Effector memory CD8-positive, alpha-beta T cell (primary cell): ENCODE results near the gene ABCA8.
"Not testable (repeated sequence)": the region's sequence is repeated elsewhere in the genome, so short reads cannot be mapped to it uniquely, and the experiment has no call there.

ENCODE experiments used
- ATAC-seq: fragments of 150-1000 bp; cut with Tn5 transposase; replicated peaks from 2 replicates; pipeline ENCODE4 v1.10.0; 2021; ENCODE audit warnings: mild to moderate bottlenecking, moderate library complexity
- DNase-seq, 3 experiments: peaks; one replicate each; pipeline ENCODE4 v3.0.0; 2021
- H3K27ac Mint-ChIP-seq, 2 donors: one replicate each; pipeline ENCODE4 v1.8.0; 2022; ENCODE audit warnings: mild to moderate bottlenecking in 2 of 2, mixed read lengths in 2 of 2, moderate library complexity in 2 of 2
- H3K27me3 Mint-ChIP-seq, 2 donors: one replicate each; pipeline ENCODE4 v1.8.0; 2022; ENCODE audit warnings: mixed read lengths in 2 of 2
- H3K36me3 Mint-ChIP-seq: one replicate; pipeline ENCODE4 v1.8.0; 2022; ENCODE audit warnings: mild to moderate bottlenecking, moderate library complexity, mixed read lengths; ENCODE audit not compliant: insufficient read depth
- H3K4me1 Mint-ChIP-seq, 2 donors: one replicate each; pipeline ENCODE4 v1.8.0; 2022; ENCODE audit warnings: low read depth in 2 of 2, mixed read lengths in 2 of 2
- H3K4me3 Mint-ChIP-seq, 2 donors: one replicate each; pipeline ENCODE4 v1.8.0; 2022; ENCODE audit warnings: mild to moderate bottlenecking in 2 of 2, mixed read lengths in 2 of 2, moderate library complexity in 2 of 2
- H3K9me3 Mint-ChIP-seq, 2 donors: one replicate each; pipeline ENCODE4 v1.8.0; 2022; ENCODE audit warnings: mixed read lengths in 2 of 2

Gene ABCA8

GRCh38 chr17:68954146-68954896 lies 871 bp downstream of the ABCA8 start:
- Mint-ChIP-seq H3K9me3 (no peaks in the 10 kb centered on the region), H3K36me3 (no peaks in the 10 kb centered on the region), H3K27me3 (peaks cover 6 to 27% of the 10 kb centered on the region in 2 donors), H3K4me3 (no peak overlapping the region), H3K27ac (no peak overlapping the region), H3K4me1 (no peaks in the 10 kb centered on the region)
- ATAC-seq (no peak), DNase-seq (no peak)

GRCh38 chr17:68953340-68953997 lies 1.7 kb downstream of the ABCA8 start:
- Mint-ChIP-seq H3K27ac (no peak overlapping the region), H3K9me3 (no peaks in the 10 kb centered on the region), H3K27me3 (peaks cover 6 to 35% of the 10 kb centered on the region in 2 donors), H3K4me1 (no peaks in the 10 kb centered on the region), H3K4me3 (no peak overlapping the region), H3K36me3 (no peaks in the 10 kb centered on the region)
- DNase-seq (no peak), ATAC-seq (no peak)

GRCh38 chr17:68950725-68951124 lies 4.5 kb downstream of the ABCA8 start:
- H3K36me3 Mint-ChIP-seq = no peaks in the 10 kb centered on the region
- no peak overlapping the region for H3K27ac Mint-ChIP-seq
- no peak for DNase-seq
- H3K4me3 Mint-ChIP-seq = no peak overlapping the region
- peaks cover 6 to 35% of the 10 kb centered on the region in 2 donors for H3K27me3 Mint-ChIP-seq
- H3K9me3 Mint-ChIP-seq = no peaks in the 10 kb centered on the region
- no peak for ATAC-seq
- H3K4me1 Mint-ChIP-seq = no peaks in the 10 kb centered on the region

- not testable (repeated sequence) for H3K4me1 Mint-ChIP-seq, ATAC-seq, H3K27ac Mint-ChIP-seq, H3K4me3 Mint-ChIP-seq, DNase-seq, H3K9me3 Mint-ChIP-seq, H3K36me3 Mint-ChIP-seq
- H3K27me3 Mint-ChIP-seq = peaks cover under 1 to 27% of the 10 kb centered on the region in 2 donors
Observed at GRCh38 chr17:68947868-68948267, 7.3 kb downstream of the ABCA8 start.

- DNase-seq (no peak), ATAC-seq (no peak)
- Mint-ChIP-seq H3K4me1 (no peaks in the 10 kb centered on the region), H3K9me3 (no peaks in the 10 kb centered on the region), H3K27me3 (peaks cover 0 to 10% of the 10 kb centered on the region in 2 donors), H3K4me3 (no peak overlapping the region), H3K27ac (no peak overlapping the region), H3K36me3 (no peaks in the 10 kb centered on the region)
Observed at GRCh38 chr17:68944435-68945035, 10.7 kb downstream of the ABCA8 start.

GRCh38 chr17:68943812-68944182 lies 11.4 kb downstream of the ABCA8 start:
- H3K9me3 Mint-ChIP-seq, H3K27me3 Mint-ChIP-seq, H3K4me3 Mint-ChIP-seq, DNase-seq, H3K36me3 Mint-ChIP-seq, H3K4me1 Mint-ChIP-seq, ATAC-seq, H3K27ac Mint-ChIP-seq: not testable (repeated sequence)

GRCh38 chr17:68943123-68943811 lies 11.9 kb downstream of the ABCA8 start:
- Mint-ChIP-seq H3K4me3 (no peak overlapping the region), H3K27ac (no peak overlapping the region), H3K4me1 (no peaks in the 10 kb centered on the region), H3K36me3 (no peaks in the 10 kb centered on the region), H3K27me3 (peaks cover 0 to 10% of the 10 kb centered on the region in 2 donors), H3K9me3 (no peaks in the 10 kb centered on the region)
- ATAC-seq = no peak
- DNase-seq = no peak

- no peaks in the 10 kb centered on the region for H3K9me3 Mint-ChIP-seq
- no peak for ATAC-seq
- no peaks in the 10 kb centered on the region for H3K4me1 Mint-ChIP-seq
Observed at GRCh38 chr17:68942389-68942788, 12.8 kb downstream of the ABCA8 start.

GRCh38 chr17:68941761-68942160 lies 13.4 kb downstream of the ABCA8 start:
- H3K4me3 Mint-ChIP-seq = no peak overlapping the region
- DNase-seq = no peak
- peaks cover 0 to 10% of the 10 kb centered on the region in 2 donors for H3K27me3 Mint-ChIP-seq
- no peak for ATAC-seq
- no peaks in the 10 kb centered on the region for H3K36me3 Mint-ChIP-seq
- H3K27ac Mint-ChIP-seq = no peak overlapping the region
- no peaks in the 10 kb centered on the region for H3K9me3 Mint-ChIP-seq
- no peaks in the 10 kb centered on the region for H3K4me1 Mint-ChIP-seq

More at GRCh38 chr17:68942389-68942788, 12.8 kb downstream of the ABCA8 start:
- no peak overlapping the region for H3K4me3 Mint-ChIP-seq
- no peak for DNase-seq
- no peaks in the 10 kb centered on the region for H3K36me3 Mint-ChIP-seq
- peaks cover 0 to 10% of the 10 kb centered on the region in 2 donors for H3K27me3 Mint-ChIP-seq
- H3K27ac Mint-ChIP-seq = no peak overlapping the region

GRCh38 chr17:68939195-68939594 lies 16.0 kb downstream of the ABCA8 start:
- no peak overlapping the region for H3K27ac Mint-ChIP-seq
- H3K36me3 Mint-ChIP-seq = no peaks in the 10 kb centered on the region
- no peaks in the 10 kb centered on the region for H3K9me3 Mint-ChIP-seq
- peaks cover 7 to 19% of the 10 kb centered on the region in 2 donors for H3K27me3 Mint-ChIP-seq
- no peaks in the 10 kb centered on the region for H3K4me1 Mint-ChIP-seq
- H3K4me3 Mint-ChIP-seq = no peak overlapping the region
- DNase-seq (no peak), ATAC-seq (no peak)

- no peak for ATAC-seq
- Mint-ChIP-seq H3K27me3 (peaks cover 7 to 19% of the 10 kb centered on the region in 2 donors), H3K4me1 (no peaks in the 10 kb centered on the region), H3K9me3 (no peaks in the 10 kb centered on the region), H3K27ac (no peak overlapping the region), H3K36me3 (no peaks in the 10 kb centered on the region), H3K4me3 (no peak overlapping the region)
- no peak for DNase-seq
Observed at GRCh38 chr17:68937890-68938514, 17.2 kb downstream of the ABCA8 start.

- H3K27ac Mint-ChIP-seq = no peak overlapping the region
- peaks cover 0 to 12% of the 10 kb centered on the region in 2 donors for H3K27me3 Mint-ChIP-seq
- H3K36me3 Mint-ChIP-seq = no peaks in the 10 kb centered on the region
- no peaks in the 10 kb centered on the region for H3K9me3 Mint-ChIP-seq
- DNase-seq (no peak), ATAC-seq (no peak)
- no peak overlapping the region for H3K4me3 Mint-ChIP-seq
- H3K4me1 Mint-ChIP-seq = no peaks in the 10 kb centered on the region
Observed at GRCh38 chr17:68927516-68927915, 27.7 kb downstream of the ABCA8 start.
